ENCODE data around the gene ROBO2.

The ROBO2 gene

GRCh38 chr3:77648664-77649063 is 608.8 kb downstream of the ROBO2 start:
- TF ChIP-seq CTCF (IDR thresholded peaks at IDR 0.05; ENCODE audit: control extremely low read depth, extremely low read depth, low read depth, missing control alignments): no peak
- ChIA-PET CTCF (no interaction called here), POLR2A (no interaction called here)
- no peak for DNase-seq (ENCODE audit: extremely low spot score)

GRCh38 chr3:77652624-77653023 is 612.7 kb downstream of the ROBO2 start:
- no peak for TF ChIP-seq CTCF (IDR thresholded peaks at IDR 0.05; ENCODE audit: control extremely low read depth, extremely low read depth, low read depth, missing control alignments)
- ChIA-PET POLR2A (no interaction called here), CTCF (interaction anchor here (0.9 kb wide), 1 partner anchor 16 kb away, joined by 3 read pairs; no protein-coding TSS in a partner anchor)
- DNase-seq (ENCODE audit: extremely low spot score): no peak

GRCh38 chr3:77655396-77655795 is 615.5 kb downstream of the ROBO2 start:
- ChIA-PET CTCF (no interaction called here), POLR2A (no interaction called here)
- no peak for TF ChIP-seq CTCF (IDR thresholded peaks at IDR 0.05; ENCODE audit: control extremely low read depth, extremely low read depth, low read depth, missing control alignments)

GRCh38 chr3:77660718-77661117 is 620.8 kb downstream of the ROBO2 start:
- ChIA-PET CTCF (interaction anchor here (0.6 kb wide), 1 partner anchor 32 kb away, joined by 3 read pairs; no protein-coding TSS in a partner anchor), POLR2A (no interaction called here)
- no peak for DNase-seq (ENCODE audit: extremely low spot score)
- no peak for TF ChIP-seq CTCF (IDR thresholded peaks at IDR 0.05; ENCODE audit: control extremely low read depth, extremely low read depth, low read depth, missing control alignments)

More at GRCh38 chr3:77655396-77655795, 615.5 kb downstream of the ROBO2 start:
- no peak for DNase-seq (ENCODE audit: extremely low spot score)

- ChIA-PET CTCF (interaction anchor here (0.9 kb wide), 1 partner anchor 11 kb away, joined by 3 read pairs; no protein-coding TSS in a partner anchor), POLR2A (no interaction called here)
- DNase-seq (ENCODE audit: extremely low spot score): no peak
- TF ChIP-seq CTCF (IDR thresholded peaks at IDR 0.05; ENCODE audit: control extremely low read depth, extremely low read depth, low read depth, missing control alignments): no peak
Measured at GRCh38 chr3:77667901-77668300, 628.0 kb downstream of the ROBO2 start.

GRCh38 chr3:77668376-77668775 is 628.5 kb downstream of the ROBO2 start:
- no peak for DNase-seq (ENCODE audit: extremely low spot score)
- CTCF ChIA-PET: no interaction called here
- no peak for TF ChIP-seq CTCF (IDR thresholded peaks at IDR 0.05; ENCODE audit: control extremely low read depth, extremely low read depth, low read depth, missing control alignments)
- POLR2A ChIA-PET: no interaction called here

GRCh38 chr3:77672016-77672415 is 632.1 kb downstream of the ROBO2 start:
- CTCF ChIA-PET: no interaction called here
- DNase-seq (ENCODE audit: extremely low spot score): no peak
- no peak for TF ChIP-seq CTCF (IDR thresholded peaks at IDR 0.05; ENCODE audit: control extremely low read depth, extremely low read depth, low read depth, missing control alignments)
- POLR2A ChIA-PET: no interaction called here

Measured in GM10248 (cell line).